ENCODE measurements around the gene LARP1B. TPM values are rescaled to one million over a fixed set of nuclear protein-coding genes. Genes with fewer than 3 reads are reported as not detected.

The LARP1B gene
- total and polyA plus RNA-seq, 5 donors from 2014 or later = 3.1 to 8.8 (median 3.4) TPM

DNA sequence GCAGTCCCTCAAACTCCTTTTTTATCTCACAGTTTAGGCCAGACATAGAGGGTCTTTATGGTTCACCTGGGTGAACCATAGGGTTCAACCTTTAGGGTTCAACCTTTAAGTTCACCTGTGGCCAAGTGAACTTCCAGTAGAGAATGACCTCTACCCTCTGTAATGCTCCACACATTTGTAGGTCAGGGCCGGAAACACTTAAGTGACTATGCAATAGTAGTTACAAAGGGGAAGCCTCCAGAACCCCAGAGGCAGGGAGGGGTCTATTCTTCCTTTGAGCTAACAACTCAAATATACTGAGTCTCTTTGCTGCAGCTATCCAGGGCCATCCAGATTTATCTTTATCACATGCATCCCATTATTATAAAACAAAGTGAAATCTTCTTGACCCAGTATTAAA is 100.0 kb downstream of the LARP1B start:
- no peak overlapping the region for H3K4me3 Mint-ChIP-seq
- H3K9me3 Mint-ChIP-seq = peaks cover 0 to 2% (median 0%) of the 10 kb centered on the region in 7 donors
- no peak overlapping the region for H3K4me3 ChIP-seq (ENCODE audit: low read depth, low read length)
- ATAC-seq (ENCODE audit: low read depth in 2 of 2) = no peak
- no peaks in the 10 kb centered on the region for H3K9me3 ChIP-seq (ENCODE audit: control insufficient read depth in 2 of 2, low read length in 2 of 2)
- H3K27me3 ChIP-seq (ENCODE audit: control insufficient read depth, insufficient read depth, low read length) = no peaks in the 10 kb centered on the region
- peaks cover 0 to 5% (median 0%) of the 10 kb centered on the region in 4 donors for H3K4me1 Mint-ChIP-seq
- no peaks in the 10 kb centered on the region for H3K36me3 Mint-ChIP-seq
- H3K36me3 ChIP-seq (ENCODE audit: control insufficient read depth, insufficient read depth, low read length) = no peaks in the 10 kb centered on the region
- DNase-seq = no peak
- no peaks in the 10 kb centered on the region for H3K4me1 ChIP-seq (ENCODE audit: control insufficient read depth, insufficient read depth, low read length, poor library complexity, severe bottlenecking)
- no peak overlapping the region for H3K27ac Mint-ChIP-seq
- no peak overlapping the region for H3K27ac ChIP-seq (ENCODE audit: insufficient read depth, low read length, poor library complexity, severe bottlenecking)
- no peaks in the 10 kb centered on the region for H3K27me3 Mint-ChIP-seq

DNA sequence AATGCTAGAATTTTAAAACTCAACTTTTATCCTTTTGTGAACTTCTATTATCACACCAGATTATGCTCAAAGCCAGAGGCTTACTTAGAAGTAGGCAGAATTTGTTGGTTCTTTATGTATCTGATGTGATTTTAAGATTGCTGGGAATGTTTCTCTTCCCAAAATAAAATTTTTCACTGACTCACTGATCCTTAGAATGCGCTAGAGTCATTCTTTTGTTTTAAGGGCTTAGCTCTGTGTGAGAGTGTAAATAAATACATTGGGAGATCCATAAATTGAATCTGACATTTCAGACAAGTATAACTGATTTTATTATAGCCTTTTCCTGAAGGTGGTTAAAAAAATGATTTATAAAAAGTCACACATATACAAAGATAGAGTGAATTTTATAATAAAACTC is 101.3 kb downstream of the LARP1B start:
- no peak overlapping the region for H3K27ac ChIP-seq (ENCODE audit: insufficient read depth, low read length, poor library complexity, severe bottlenecking)
- Mint-ChIP-seq H3K4me3 (no peak overlapping the region), H3K36me3 (no peaks in the 10 kb centered on the region), H3K4me1 (no peaks in the 10 kb centered on the region), H3K27me3 (no peaks in the 10 kb centered on the region), H3K9me3 (no peaks in the 10 kb centered on the region), H3K27ac (no peak overlapping the region)
- H3K36me3 ChIP-seq (ENCODE audit: control insufficient read depth, insufficient read depth, low read length) = no peaks in the 10 kb centered on the region
- DNase-seq = no peak
- H3K27me3 ChIP-seq (ENCODE audit: control insufficient read depth, insufficient read depth, low read length) = no peaks in the 10 kb centered on the region
- no peak for ATAC-seq (ENCODE audit: low read depth in 2 of 2)
- no peaks in the 10 kb centered on the region for H3K4me1 ChIP-seq (ENCODE audit: control insufficient read depth, insufficient read depth, low read length, poor library complexity, severe bottlenecking)
- no peaks in the 10 kb centered on the region for H3K9me3 ChIP-seq (ENCODE audit: control insufficient read depth in 2 of 2, low read length in 2 of 2)
- no peak overlapping the region for H3K4me3 ChIP-seq (ENCODE audit: low read depth, low read length)

DNA sequence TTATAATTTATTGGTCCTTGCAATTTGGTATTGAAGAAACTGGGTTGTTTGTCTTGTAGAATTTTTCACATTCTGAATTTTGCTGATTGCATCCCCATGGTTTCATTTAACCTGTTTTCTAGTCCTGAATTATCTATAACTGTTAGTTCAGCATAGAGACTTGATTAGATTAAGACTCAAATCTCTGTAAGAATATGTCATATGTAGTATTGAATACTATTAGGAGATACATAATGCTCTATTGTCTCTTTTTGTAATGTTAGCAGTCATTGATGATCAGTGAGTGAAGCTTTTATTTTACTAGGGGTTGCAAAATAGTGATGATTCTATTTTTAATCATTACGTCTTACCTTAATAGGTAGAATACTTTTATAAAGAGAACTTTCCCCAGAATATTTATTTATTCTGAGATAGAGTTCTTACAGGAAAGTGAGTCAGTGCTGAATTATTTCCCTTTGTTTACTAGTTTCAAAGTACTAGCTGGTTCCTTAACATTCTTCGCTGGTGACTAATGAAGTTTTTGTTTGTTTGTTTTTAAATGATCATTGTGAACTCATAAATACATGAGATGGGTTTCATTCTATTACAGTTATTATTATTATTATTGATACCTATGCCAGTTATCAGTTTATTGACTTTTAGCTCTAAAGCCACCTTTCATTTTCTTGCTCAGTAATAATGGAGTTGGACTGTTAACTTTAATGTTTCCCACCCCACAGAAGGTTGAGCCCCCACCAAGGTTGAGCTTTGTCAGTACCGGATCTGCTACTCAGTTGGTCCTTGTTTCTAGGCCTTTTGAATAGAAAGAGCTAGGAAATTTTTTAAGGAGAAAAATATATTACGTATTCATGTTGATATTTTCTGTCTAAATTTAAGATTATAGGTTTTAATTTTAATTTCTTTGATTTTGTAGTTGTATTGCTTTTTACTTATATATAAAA is 102.3 kb downstream of the LARP1B start:
- Histone ChIP-seq H3K27me3 (ENCODE audit: control insufficient read depth, insufficient read depth, low read length) (no peaks in the 10 kb centered on the region), H3K4me1 (ENCODE audit: control insufficient read depth, insufficient read depth, low read length, poor library complexity, severe bottlenecking) (no peaks in the 10 kb centered on the region), H3K36me3 (ENCODE audit: control insufficient read depth, insufficient read depth, low read length) (no peaks in the 10 kb centered on the region), H3K27ac (ENCODE audit: insufficient read depth, low read length, poor library complexity, severe bottlenecking) (no peak overlapping the region), H3K4me3 (ENCODE audit: low read depth, low read length) (no peak overlapping the region), H3K9me3 (ENCODE audit: control insufficient read depth in 2 of 2, low read length in 2 of 2) (no peaks in the 10 kb centered on the region)
- Mint-ChIP-seq H3K27ac (no peak overlapping the region), H3K27me3 (no peaks in the 10 kb centered on the region), H3K4me1 (no peaks in the 10 kb centered on the region), H3K36me3 (no peaks in the 10 kb centered on the region), H3K4me3 (no peak overlapping the region), H3K9me3 (no peaks in the 10 kb centered on the region)
- no peak for ATAC-seq (ENCODE audit: low read depth in 2 of 2)
- DNase-seq = no peak

DNA sequence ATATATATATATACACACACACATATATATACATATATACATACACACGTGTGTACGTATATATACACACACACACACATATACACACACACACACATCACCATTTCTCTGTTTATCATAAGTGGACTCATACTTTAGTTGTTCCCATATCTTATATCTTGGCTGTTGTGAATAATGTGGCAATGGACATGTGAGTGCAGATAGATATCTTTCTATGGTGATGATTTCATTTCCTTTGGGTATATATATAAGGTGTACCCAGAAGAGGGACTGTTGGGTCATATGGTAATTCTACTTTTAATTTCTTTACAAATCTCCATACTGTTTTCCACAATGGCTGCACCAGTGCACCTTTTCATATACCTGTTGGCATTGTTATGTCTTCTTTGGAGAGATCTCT is 105.9 kb downstream of the LARP1B start:
- no peak for DNase-seq
- Mint-ChIP-seq H3K27ac (no peak overlapping the region), H3K4me3 (no peak overlapping the region), H3K4me1 (no peaks in the 10 kb centered on the region), H3K27me3 (no peaks in the 10 kb centered on the region), H3K36me3 (no peaks in the 10 kb centered on the region), H3K9me3 (no peaks in the 10 kb centered on the region)
- Histone ChIP-seq H3K9me3 (ENCODE audit: control insufficient read depth in 2 of 2, low read length in 2 of 2) (no peaks in the 10 kb centered on the region), H3K27ac (ENCODE audit: insufficient read depth, low read length, poor library complexity, severe bottlenecking) (no peak overlapping the region), H3K27me3 (ENCODE audit: control insufficient read depth, insufficient read depth, low read length) (no peaks in the 10 kb centered on the region), H3K4me1 (ENCODE audit: control insufficient read depth, insufficient read depth, low read length, poor library complexity, severe bottlenecking) (no peaks in the 10 kb centered on the region), H3K36me3 (ENCODE audit: control insufficient read depth, insufficient read depth, low read length) (no peaks in the 10 kb centered on the region), H3K4me3 (ENCODE audit: low read depth, low read length) (no peak overlapping the region)
- ATAC-seq (ENCODE audit: low read depth in 2 of 2) = no peak

DNA sequence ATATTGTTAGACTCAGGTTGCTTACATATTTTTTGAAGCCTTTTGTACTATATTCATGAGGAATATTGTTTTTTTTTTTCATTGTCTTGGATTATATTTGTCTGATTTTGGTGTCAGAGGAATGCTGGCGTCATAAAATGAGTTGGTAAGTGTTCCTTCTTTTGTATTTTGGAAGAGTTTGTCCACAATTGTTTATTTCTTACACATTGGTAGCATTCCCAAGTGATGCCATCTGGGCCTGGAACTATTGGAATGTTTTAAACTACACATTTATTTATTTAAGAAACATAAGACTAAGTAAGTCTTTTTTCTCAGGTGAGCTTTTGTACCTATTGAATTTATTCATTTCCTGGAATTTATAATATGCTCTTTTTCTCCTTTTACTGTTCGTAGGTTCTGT is 107.6 kb downstream of the LARP1B start:
- Mint-ChIP-seq H3K9me3 (peaks cover 0 to 1% (median 0%) of the 10 kb centered on the region in 7 donors), H3K4me3 (no peak overlapping the region), H3K36me3 (no peaks in the 10 kb centered on the region), H3K27me3 (no peaks in the 10 kb centered on the region), H3K4me1 (no peaks in the 10 kb centered on the region), H3K27ac (no peak overlapping the region)
- no peak overlapping the region for H3K4me3 ChIP-seq (ENCODE audit: low read depth, low read length)
- H3K9me3 ChIP-seq (ENCODE audit: control insufficient read depth in 2 of 2, low read length in 2 of 2) = no peaks in the 10 kb centered on the region
- ATAC-seq (ENCODE audit: low read depth in 2 of 2) (no peak), DNase-seq (no peak)
- H3K36me3 ChIP-seq (ENCODE audit: control insufficient read depth, insufficient read depth, low read length) = no peaks in the 10 kb centered on the region
- no peaks in the 10 kb centered on the region for H3K27me3 ChIP-seq (ENCODE audit: control insufficient read depth, insufficient read depth, low read length)
- no peaks in the 10 kb centered on the region for H3K4me1 ChIP-seq (ENCODE audit: control insufficient read depth, insufficient read depth, low read length, poor library complexity, severe bottlenecking)
- H3K27ac ChIP-seq (ENCODE audit: insufficient read depth, low read length, poor library complexity, severe bottlenecking) = no peak overlapping the region

DNA sequence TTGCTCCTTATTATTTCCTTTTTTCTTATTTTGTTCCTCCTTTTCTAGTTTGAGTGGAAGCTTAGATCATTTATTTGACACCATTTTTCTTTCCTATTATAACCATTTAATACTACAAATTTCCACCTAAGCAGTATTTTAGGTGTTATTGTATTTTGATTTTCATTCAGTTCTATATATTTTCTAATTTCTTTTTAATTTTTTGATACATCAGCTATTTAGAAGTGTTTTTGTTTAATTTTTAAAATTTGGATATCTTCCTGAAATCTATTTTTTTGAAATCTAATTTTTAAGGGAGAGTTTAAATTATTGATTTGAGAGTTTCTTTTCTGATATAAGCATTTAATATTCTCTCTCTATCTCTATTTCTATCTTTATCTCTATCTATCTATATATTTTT is 108.1 kb downstream of the LARP1B start:
- Histone ChIP-seq H3K4me3 (ENCODE audit: low read depth, low read length) (no peak overlapping the region), H3K27me3 (ENCODE audit: control insufficient read depth, insufficient read depth, low read length) (no peaks in the 10 kb centered on the region), H3K4me1 (ENCODE audit: control insufficient read depth, insufficient read depth, low read length, poor library complexity, severe bottlenecking) (no peaks in the 10 kb centered on the region), H3K36me3 (ENCODE audit: control insufficient read depth, insufficient read depth, low read length) (no peaks in the 10 kb centered on the region), H3K27ac (ENCODE audit: insufficient read depth, low read length, poor library complexity, severe bottlenecking) (no peak overlapping the region), H3K9me3 (ENCODE audit: control insufficient read depth in 2 of 2, low read length in 2 of 2) (no peaks in the 10 kb centered on the region)
- H3K27ac Mint-ChIP-seq = no peak overlapping the region
- no peak for DNase-seq
- no peaks in the 10 kb centered on the region for H3K36me3 Mint-ChIP-seq
- H3K27me3 Mint-ChIP-seq = no peaks in the 10 kb centered on the region
- peaks cover 0 to 1% (median 0%) of the 10 kb centered on the region in 7 donors for H3K9me3 Mint-ChIP-seq
- no peak overlapping the region for H3K4me3 Mint-ChIP-seq
- H3K4me1 Mint-ChIP-seq = no peaks in the 10 kb centered on the region
- no peak for ATAC-seq (ENCODE audit: low read depth in 2 of 2)

DNA sequence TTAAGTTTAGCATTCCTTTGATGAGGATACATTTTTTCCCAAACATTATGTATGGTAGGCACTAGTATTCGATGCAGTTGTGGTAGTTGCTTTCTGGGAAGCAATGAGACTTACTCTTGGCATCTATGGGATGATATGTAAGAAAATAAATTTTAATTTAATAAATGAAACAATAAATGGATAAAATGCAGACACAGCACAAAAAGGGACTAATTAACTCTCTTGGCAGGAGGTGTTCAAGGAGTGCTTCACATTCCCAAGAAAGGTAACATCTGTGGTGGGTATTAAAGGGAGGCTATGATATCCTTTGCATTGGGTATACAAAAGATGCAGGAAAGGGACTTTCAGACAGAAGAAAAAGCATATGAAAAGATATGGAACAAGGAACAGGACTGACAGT is 115.5 kb downstream of the LARP1B start:
- Histone ChIP-seq H3K36me3 (ENCODE audit: control insufficient read depth, insufficient read depth, low read length) (no peaks in the 10 kb centered on the region), H3K4me3 (ENCODE audit: low read depth, low read length) (no peak overlapping the region), H3K4me1 (ENCODE audit: control insufficient read depth, insufficient read depth, low read length, poor library complexity, severe bottlenecking) (no peaks in the 10 kb centered on the region), H3K27me3 (ENCODE audit: control insufficient read depth, insufficient read depth, low read length) (no peaks in the 10 kb centered on the region), H3K9me3 (ENCODE audit: control insufficient read depth in 2 of 2, low read length in 2 of 2) (no peaks in the 10 kb centered on the region), H3K27ac (ENCODE audit: insufficient read depth, low read length, poor library complexity, severe bottlenecking) (no peak overlapping the region)
- no peaks in the 10 kb centered on the region for H3K27me3 Mint-ChIP-seq
- H3K4me3 Mint-ChIP-seq = no peak overlapping the region
- peaks cover 0 to 1% (median 0%) of the 10 kb centered on the region in 7 donors for H3K9me3 Mint-ChIP-seq
- no peak overlapping the region for H3K27ac Mint-ChIP-seq
- H3K36me3 Mint-ChIP-seq = no peaks in the 10 kb centered on the region
- no peaks in the 10 kb centered on the region for H3K4me1 Mint-ChIP-seq
- DNase-seq (no peak), ATAC-seq (ENCODE audit: low read depth in 2 of 2) (no peak)

DNA sequence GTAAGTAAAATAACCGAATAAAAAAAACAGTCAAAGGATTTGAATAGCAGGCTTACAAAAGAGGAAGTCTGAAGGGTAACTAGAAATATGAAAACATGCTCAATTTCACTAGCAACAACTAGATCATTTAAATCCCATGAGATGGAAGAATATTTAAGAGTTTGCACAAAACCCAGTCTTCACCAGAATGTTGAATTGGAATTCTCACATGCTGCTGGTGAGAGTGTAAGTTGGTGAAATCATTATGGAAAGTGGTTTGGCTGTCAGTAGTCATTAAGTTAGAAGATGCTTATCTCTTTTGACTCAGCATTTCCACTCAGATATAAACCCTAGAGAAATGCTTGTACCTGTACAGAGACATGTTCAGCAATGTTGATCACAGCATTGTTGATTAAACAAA is 116.4 kb downstream of the LARP1B start:
- H3K4me3 Mint-ChIP-seq = no peak overlapping the region
- Histone ChIP-seq H3K36me3 (ENCODE audit: control insufficient read depth, insufficient read depth, low read length) (no peaks in the 10 kb centered on the region), H3K9me3 (ENCODE audit: control insufficient read depth in 2 of 2, low read length in 2 of 2) (no peaks in the 10 kb centered on the region), H3K4me3 (ENCODE audit: low read depth, low read length) (no peak overlapping the region), H3K4me1 (ENCODE audit: control insufficient read depth, insufficient read depth, low read length, poor library complexity, severe bottlenecking) (no peaks in the 10 kb centered on the region), H3K27me3 (ENCODE audit: control insufficient read depth, insufficient read depth, low read length) (no peaks in the 10 kb centered on the region), H3K27ac (ENCODE audit: insufficient read depth, low read length, poor library complexity, severe bottlenecking) (no peak overlapping the region)
- H3K9me3 Mint-ChIP-seq = peaks cover 0 to 1% (median 0%) of the 10 kb centered on the region in 7 donors
- no peaks in the 10 kb centered on the region for H3K36me3 Mint-ChIP-seq
- H3K27me3 Mint-ChIP-seq = no peaks in the 10 kb centered on the region
- ATAC-seq (ENCODE audit: low read depth in 2 of 2) (no peak), DNase-seq (peak in 1 of 3 donors; percentile 2)
- H3K27ac Mint-ChIP-seq = no peak overlapping the region
- H3K4me1 Mint-ChIP-seq = no peaks in the 10 kb centered on the region

Data from CD4-positive, CD25-positive, alpha-beta regulatory T cell (primary cell).